SHP77 (cell line): ENCODE data around the gene SAYSD1.
"Not testable (repeated sequence)": the region's sequence is repeated elsewhere in the genome, so short reads cannot be mapped to it uniquely, and the experiment has no call there.

ENCODE experiments used
- DNase-seq, 2 experiments: peaks; one replicate each; lab custom pipeline; 2025; lab: John Stamatoyannopoulos, UW

The SAYSD1 gene, protein sequence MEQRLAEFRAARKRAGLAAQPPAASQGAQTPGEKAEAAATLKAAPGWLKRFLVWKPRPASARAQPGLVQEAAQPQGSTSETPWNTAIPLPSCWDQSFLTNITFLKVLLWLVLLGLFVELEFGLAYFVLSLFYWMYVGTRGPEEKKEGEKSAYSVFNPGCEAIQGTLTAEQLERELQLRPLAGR

DNA sequence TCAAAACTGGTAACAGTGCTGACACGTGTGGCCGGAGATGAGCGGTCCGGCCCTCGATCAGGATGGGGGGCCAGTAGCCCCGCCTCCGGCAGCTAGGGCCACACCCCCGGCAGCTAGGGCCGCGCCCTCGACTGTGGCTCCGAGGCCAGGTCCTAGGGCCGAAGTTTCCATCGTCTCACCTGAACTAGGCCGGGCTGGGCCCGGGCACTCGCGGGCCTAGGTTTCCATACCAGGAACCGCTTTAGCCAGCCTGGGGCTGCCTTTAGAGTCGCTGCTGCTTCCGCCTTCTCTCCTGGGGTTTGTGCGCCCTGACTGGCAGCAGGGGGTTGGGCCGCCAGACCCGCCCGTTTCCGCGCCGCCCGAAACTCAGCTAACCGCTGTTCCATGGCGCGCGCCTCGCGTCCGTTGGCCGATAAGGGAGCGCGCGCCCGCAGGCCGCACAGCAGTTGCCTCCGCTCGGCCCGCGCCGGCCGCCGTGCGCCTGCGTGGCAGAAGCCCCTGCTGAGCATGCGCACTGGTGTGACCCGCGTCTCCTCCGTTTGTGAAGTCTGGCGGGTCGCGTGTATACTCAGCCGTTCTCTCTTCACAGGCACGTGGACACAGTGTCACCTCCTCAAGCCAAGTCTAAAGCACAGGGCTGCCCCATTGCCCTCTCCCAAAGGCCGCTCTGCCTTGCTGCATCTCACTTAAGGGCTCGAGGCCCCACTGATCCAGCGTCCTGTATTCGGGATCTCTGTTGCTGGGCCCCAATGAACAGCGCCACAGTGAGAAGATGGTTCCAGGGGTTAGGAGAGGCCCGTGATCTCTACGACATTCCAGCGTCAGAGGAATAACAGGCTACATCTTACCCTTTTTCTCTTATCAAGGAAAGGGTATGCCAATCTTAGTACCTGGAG, at the start of gene SAYSD1:
TSS of gene SAYSD1 (minus strand) at position 483 of the 896 bp plus-strand sequence. CDS start at position 386, 97 bp downstream.
- DNase-seq: peak; percentile 78 to 92

- no peak for DNase-seq
These were observed 42.5 kb upstream of the SAYSD1 start for GRCh38 chr6:39157511-39157910.

DNA sequence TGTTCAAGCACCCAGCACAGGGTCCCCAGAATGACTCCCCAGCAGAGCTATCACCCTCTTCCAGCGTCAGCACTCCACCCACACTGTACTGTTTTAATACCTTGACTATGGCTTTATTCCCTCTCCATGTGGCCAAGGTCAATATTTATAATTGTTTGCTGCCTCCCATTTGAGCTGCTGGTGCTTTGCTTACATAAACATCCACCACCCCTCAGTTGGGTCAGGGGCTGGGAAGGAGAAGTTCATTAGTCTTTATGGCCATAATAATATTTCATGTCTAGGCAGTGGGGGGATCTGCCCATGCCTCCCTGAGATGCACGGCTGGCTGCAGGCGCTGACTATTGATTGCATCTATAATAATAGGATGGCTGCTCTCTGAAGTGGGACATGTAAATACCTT, 41.8 kb upstream of the SAYSD1 start:
- DNase-seq: no peak

- DNase-seq: no peak
These were observed 39.7 kb upstream of the SAYSD1 start for GRCh38 chr6:39154705-39155104.

- DNase-seq: no peak
These were observed 38.9 kb upstream of the SAYSD1 start for GRCh38 chr6:39153766-39154397.

DNA sequence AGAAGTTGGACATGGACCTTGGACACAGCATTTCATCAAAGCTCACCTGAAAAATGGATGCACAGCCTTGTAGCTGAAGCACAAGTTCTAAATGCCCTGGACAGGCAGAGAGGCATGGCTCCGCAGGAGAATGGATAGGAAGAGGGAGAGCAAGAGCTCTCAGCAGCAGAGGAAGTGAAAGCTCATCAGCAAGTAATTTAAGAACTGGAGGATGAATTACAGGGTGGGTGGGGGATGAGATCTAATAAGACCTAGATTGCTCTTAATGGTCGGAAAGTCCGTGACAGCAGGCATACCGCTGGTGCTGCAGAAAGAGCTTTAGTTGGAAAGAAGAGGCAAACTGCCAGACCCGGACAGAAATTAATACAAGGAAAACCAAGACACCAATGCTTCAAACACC, 37.3 kb upstream of the SAYSD1 start:
- DNase-seq: no peak

DNA sequence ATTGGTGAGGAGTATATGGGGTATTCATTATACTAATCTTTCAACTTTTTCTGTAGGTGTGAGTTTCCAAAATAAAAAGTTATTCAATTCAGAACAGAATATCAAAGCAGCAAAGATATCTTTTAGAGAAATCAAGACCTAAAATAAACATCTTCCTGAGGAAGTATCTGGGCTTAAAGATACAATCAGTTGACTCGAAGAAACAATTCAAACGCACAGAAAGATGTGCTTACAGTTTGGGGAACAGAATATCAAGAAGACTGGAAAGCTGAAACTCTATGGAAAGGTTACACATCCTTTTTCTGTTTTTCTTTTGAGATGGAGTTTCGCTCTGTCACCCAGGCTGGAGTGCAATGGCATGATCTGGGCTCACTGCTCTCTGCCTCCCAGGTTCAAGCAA, 36.2 kb upstream of the SAYSD1 start:
- no peak for DNase-seq

- no peak for DNase-seq
These were observed 29.6 kb upstream of the SAYSD1 start for GRCh38 chr6:39144481-39145173.

DNA sequence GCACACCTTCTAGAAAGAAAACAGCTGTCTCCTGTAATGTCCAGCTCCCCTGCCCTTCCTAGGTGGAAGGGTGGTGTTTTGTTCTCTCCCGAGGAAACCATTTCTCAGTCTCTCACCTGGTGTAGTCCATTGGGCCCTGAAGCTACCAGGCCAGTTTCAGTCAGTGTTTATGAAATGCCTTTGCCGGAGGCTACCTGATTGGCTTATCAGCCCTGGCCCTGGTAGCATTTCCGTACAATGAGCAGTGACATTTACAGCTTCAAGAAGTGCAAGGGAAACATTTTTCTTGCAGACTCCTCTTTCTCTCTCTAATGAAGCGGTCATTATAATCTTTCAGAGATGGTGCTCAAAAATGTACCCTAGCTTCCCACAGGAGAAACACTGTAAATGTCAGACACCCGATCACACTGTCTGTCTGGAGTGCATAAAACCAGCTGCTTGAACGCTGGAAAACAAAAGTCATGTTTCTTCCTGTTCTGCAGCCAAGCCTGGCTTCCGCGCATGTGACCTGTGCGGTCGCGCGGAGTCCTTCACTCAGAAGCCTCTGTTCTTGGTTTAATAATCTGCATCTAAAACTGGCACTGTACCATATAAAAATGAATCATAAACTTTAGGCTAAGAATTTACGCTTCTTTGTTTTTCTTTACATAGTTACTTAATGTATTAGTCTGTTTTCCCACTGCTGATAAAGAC, 28.4 kb upstream of the SAYSD1 start:
- no peak for DNase-seq

DNA sequence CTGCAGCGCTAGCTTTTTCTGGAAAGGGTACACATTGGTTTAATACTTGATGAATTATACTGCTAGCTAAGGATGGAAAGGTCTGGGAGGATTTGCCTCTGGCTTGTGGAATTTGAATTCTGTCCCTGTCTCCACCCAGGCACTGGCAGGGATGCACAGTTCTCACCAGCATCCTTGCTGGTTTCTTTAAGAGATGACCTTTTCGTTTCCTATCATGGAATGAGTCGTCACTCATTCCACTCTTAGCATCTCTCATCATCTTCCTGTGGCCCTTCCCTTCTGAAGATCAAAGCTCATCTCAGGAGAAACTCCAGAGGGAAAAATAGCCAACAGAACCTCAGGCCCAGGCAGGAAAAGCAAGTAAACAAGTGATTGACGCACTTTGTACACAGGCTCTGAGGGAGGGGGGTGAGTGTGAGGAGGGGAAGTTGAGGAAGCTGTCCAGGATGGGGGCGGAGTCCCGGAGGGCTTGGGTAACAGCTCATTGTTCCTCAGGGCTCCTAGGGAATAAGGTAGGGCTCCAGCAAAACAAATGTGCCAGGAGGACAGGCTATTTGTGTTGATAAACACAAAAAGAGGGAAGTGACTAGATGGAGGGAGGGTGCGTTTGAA, 25.7 kb upstream of the SAYSD1 start:
- DNase-seq: no peak

- no peak for DNase-seq
These were observed 22.3 kb upstream of the SAYSD1 start for GRCh38 chr6:39137245-39137644.

- DNase-seq: not testable (repeated sequence)
These were observed 21.2 kb upstream of the SAYSD1 start for GRCh38 chr6:39136207-39136606.

GRCh38 chr6:39134761-39135160, 19.8 kb upstream of the SAYSD1 start:
- DNase-seq: not testable (repeated sequence)

GRCh38 chr6:39130691-39131090, 15.7 kb upstream of the SAYSD1 start:
- no peak for DNase-seq

GRCh38 chr6:39128832-39129231, 13.8 kb upstream of the SAYSD1 start:
- no peak for DNase-seq

- no peak for DNase-seq
These were observed 13.1 kb upstream of the SAYSD1 start for GRCh38 chr6:39128106-39128505.

- no peak for DNase-seq
These were observed 9.1 kb upstream of the SAYSD1 start for GRCh38 chr6:39124114-39124513.

DNA sequence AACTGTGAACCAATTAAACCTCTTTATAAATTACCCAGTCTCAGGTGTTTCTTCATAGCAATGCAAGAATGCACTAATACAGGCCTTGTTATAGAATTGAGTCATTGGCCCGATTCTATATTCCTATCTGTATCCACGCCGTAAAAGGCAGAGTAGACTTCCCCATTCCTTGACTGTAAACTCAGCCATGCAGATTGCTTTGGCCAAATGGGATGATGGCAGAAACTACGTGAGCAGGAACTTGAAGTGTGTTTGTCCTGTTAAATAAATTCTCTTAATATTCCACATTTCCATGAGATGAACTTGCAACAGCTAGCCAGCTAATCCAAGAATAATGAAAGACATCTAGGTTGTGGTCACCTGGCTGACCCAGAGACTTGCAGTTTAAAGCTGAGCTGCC, 3.9 kb upstream of the SAYSD1 start:
- DNase-seq: no peak

GRCh38 chr6:39114388-39114703, 640 bp downstream of the SAYSD1 start:
- no peak for DNase-seq

DNA sequence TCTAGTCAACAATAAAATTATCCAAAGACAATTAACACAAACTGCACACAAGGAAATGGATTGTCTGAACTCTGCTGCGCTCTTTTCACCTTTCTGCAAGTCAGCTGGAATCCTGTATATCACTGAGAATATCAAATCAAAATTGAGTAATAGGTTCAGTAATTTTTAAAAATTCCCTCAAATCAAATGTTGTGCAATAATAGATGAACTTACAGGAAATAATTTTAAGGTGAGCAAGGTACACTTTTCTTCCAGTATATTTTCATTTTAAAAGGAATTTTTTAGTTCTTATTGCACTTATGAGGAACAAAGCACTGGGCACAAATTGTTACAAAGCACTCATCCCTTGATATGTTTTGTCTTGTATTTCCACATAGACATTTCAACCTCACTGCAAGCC, 1.2 kb downstream of the SAYSD1 start:
- no peak for DNase-seq

DNA sequence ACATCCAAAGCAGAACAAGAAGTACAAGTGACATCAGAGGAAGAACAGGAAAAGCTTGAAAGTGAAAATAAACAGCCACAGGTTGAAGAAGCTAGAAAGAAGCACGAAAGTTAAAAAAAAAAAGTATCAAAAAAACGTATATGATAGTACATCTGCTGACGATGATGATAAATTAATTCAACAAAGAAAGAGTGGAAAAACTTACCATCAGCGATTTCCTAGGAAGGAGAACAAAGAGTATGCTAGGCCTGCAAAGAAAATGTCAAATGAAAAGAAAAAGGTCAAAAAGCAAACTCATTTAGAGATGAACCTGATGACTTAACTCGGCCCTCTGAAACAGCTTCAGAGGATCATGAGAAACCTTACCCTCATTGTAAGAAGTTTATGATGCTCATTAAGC, 3.7 kb downstream of the SAYSD1 start:
- DNase-seq: no peak
